ENCODE measurements around the gene EFCAB10. TPM values are rescaled to one million over a fixed set of nuclear protein-coding genes. Genes with fewer than 3 reads are reported as not detected.

The EFCAB10 gene
- total RNA-seq, 1 donor from 2014 or later, result 2.0 TPM

DNA sequence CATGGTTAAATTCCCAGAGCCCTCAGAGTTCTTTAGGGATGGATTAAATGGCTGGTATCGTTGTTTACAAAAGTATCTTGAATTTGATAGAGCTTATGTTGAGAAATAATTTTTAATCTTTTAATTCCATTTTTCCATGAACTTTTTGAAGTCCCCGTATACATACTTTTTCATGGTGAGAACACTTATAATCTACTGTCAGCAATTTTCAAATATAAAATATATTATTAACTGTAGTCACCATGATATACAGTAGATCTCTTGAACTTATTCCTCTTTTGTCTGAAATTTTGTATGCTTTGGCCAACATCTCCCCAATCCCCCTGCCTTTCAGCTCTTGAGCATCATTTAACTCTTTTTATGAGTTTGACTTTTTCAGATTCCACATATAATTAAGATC, 9.4 kb downstream of the EFCAB10 start:
- H3K4me1 Mint-ChIP-seq (ENCODE audit: unreplicated experiment), result no peaks in the 10 kb centered on the region
- no peak overlapping the region for H3K27ac Mint-ChIP-seq
- no peak overlapping the region for H3K4me3 Mint-ChIP-seq
- peaks cover 6% of the 10 kb centered on the region for H3K36me3 Mint-ChIP-seq
- TF ChIP-seq, protein P1, sequence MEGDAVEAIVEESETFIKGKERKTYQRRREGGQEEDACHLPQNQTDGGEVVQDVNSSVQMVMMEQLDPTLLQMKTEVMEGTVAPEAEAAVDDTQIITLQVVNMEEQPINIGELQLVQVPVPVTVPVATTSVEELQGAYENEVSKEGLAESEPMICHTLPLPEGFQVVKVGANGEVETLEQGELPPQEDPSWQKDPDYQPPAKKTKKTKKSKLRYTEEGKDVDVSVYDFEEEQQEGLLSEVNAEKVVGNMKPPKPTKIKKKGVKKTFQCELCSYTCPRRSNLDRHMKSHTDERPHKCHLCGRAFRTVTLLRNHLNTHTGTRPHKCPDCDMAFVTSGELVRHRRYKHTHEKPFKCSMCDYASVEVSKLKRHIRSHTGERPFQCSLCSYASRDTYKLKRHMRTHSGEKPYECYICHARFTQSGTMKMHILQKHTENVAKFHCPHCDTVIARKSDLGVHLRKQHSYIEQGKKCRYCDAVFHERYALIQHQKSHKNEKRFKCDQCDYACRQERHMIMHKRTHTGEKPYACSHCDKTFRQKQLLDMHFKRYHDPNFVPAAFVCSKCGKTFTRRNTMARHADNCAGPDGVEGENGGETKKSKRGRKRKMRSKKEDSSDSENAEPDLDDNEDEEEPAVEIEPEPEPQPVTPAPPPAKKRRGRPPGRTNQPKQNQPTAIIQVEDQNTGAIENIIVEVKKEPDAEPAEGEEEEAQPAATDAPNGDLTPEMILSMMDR (conservative IDR thresholded peaks at IDR 0.05), result no peak
- no peaks in the 10 kb centered on the region for H3K9me3 Mint-ChIP-seq
- H3K27me3 Mint-ChIP-seq, result no peaks in the 10 kb centered on the region
- DNase-seq (ENCODE audit: extremely low spot score, unreplicated experiment), result no peak

DNA sequence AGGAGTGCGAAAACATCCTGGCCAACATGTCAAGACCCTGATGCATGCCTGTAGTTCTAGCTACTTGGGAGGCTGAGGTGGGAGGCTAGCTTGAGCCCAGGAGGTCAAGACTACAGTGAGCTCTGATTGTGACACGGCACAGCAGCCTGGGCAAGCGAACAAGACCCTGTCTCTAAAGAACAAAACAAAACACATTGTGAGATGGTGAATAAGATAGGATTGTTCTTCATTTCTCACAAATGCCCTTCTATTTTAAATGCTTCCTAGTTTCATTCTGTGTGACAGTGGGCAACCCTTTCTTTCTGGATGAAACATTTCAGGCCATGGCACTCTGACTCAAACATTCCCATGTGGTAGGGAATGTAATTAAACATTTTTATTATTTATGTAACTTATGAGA, 13.5 kb downstream of the EFCAB10 start:
- DNase-seq (ENCODE audit: extremely low spot score, unreplicated experiment), result no peak
- H3K9me3 Mint-ChIP-seq, result no peaks in the 10 kb centered on the region
- H3K4me1 Mint-ChIP-seq (ENCODE audit: unreplicated experiment), result no peaks in the 10 kb centered on the region
- no peaks in the 10 kb centered on the region for H3K27me3 Mint-ChIP-seq
- H3K36me3 Mint-ChIP-seq, result peaks cover 12% of the 10 kb centered on the region
- no peak overlapping the region for H3K4me3 Mint-ChIP-seq
- H3K27ac Mint-ChIP-seq, result no peak overlapping the region
- TF ChIP-seq, protein P1 (conservative IDR thresholded peaks at IDR 0.05), result no peak

- no peaks in the 10 kb centered on the region for H3K27me3 Mint-ChIP-seq
- TF ChIP-seq, protein P1 (conservative IDR thresholded peaks at IDR 0.05), result no peak
- H3K9me3 Mint-ChIP-seq, result no peaks in the 10 kb centered on the region
- H3K4me3 Mint-ChIP-seq, result no peak overlapping the region
- no peak overlapping the region for H3K27ac Mint-ChIP-seq
- DNase-seq (ENCODE audit: extremely low spot score, unreplicated experiment), result no peak
- no peaks in the 10 kb centered on the region for H3K4me1 Mint-ChIP-seq (ENCODE audit: unreplicated experiment)
- peaks cover 14% of the 10 kb centered on the region for H3K36me3 Mint-ChIP-seq
Observed at GRCh38 chr7:105567024-105567423, 14.3 kb downstream of the EFCAB10 start.

DNA sequence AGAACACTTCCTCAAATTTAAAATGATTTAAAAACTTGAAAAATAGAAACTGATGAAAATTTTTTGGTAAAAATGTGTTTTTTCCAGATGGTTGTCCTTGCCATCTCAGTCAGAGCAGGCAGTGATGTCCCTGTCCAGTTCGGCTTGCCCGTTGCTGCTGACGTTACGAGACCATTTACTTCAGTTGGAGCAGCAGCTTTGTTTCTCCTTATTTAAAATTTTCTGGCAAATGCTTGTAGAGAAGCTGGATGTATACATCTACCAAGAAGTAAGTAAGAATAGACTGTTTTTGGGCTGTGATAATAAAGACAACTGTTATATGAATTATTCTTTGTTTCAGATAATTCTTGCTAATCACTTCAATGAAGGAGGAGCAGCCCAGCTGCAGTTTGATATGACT, 16.1 kb downstream of the EFCAB10 start:
- TF ChIP-seq, protein P1 (conservative IDR thresholded peaks at IDR 0.05), result no peak
- Mint-ChIP-seq H3K4me1 (ENCODE audit: unreplicated experiment) (no peaks in the 10 kb centered on the region), H3K27ac (no peak overlapping the region), H3K9me3 (no peaks in the 10 kb centered on the region), H3K36me3 (peaks cover 15% of the 10 kb centered on the region), H3K27me3 (no peaks in the 10 kb centered on the region), H3K4me3 (no peak overlapping the region)
- DNase-seq (ENCODE audit: extremely low spot score, unreplicated experiment), result no peak

DNA sequence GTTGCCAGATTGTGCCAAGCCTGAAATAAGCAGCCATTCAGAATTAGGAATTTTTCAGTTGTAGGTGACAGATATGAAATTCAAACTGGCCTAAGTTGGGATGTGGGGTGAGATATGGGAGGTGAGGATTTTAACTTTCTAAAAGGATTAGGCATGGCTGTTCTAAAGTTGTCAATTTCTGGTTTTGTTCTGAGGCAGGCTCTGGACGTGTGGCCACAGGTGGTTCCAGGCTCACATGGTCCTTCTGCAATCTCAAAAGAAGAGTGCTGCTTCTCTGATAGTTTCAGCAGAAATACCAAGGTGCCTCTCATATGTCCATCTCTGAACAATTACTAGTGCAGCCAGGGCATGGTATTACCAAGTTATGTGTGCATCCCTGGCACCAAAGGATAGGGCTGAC, 21.4 kb downstream of the EFCAB10 start:
- no peak overlapping the region for H3K27ac Mint-ChIP-seq
- H3K27me3 Mint-ChIP-seq, result no peaks in the 10 kb centered on the region
- peaks cover 15% of the 10 kb centered on the region for H3K36me3 Mint-ChIP-seq
- H3K4me3 Mint-ChIP-seq, result no peak overlapping the region
- H3K9me3 Mint-ChIP-seq, result no peaks in the 10 kb centered on the region
- DNase-seq (ENCODE audit: extremely low spot score, unreplicated experiment), result no peak
- TF ChIP-seq, protein P1 (conservative IDR thresholded peaks at IDR 0.05), result no peak
- H3K4me1 Mint-ChIP-seq (ENCODE audit: unreplicated experiment), result no peaks in the 10 kb centered on the region

- Mint-ChIP-seq H3K4me3 (no peak overlapping the region), H3K4me1 (ENCODE audit: unreplicated experiment) (peaks cover 1% of the 10 kb centered on the region), H3K27ac (no peak overlapping the region), H3K9me3 (no peaks in the 10 kb centered on the region), H3K27me3 (no peaks in the 10 kb centered on the region), H3K36me3 (peaks cover 23% of the 10 kb centered on the region)
- TF ChIP-seq, protein P1 (conservative IDR thresholded peaks at IDR 0.05), result no peak
- DNase-seq (ENCODE audit: extremely low spot score, unreplicated experiment), result no peak
Observed at GRCh38 chr7:105538339-105538738, 43.0 kb downstream of the EFCAB10 start.

All from type B pancreatic cell (in vitro differentiated cells).